HEK293 (cell line): ENCODE data around the gene SIAE.

Experiments
- ZNF184 ChIP-seq: fragments of 450-650 bp; IDR thresholded peaks from 2 replicates; pipeline ENCODE4 v1.5.1; 2018; ENCODE audit warnings: missing biosample characterization, mild to moderate bottlenecking, missing genetic modification characterization
- ZNF37A ChIP-seq: fragments of 450-650 bp; IDR thresholded peaks from 2 replicates; pipeline ENCODE4 v1.5.1; 2018; ENCODE audit warnings: missing biosample characterization, missing genetic modification characterization
- ZNF600 ChIP-seq: fragments of 450-650 bp; formaldehyde crosslinking; IDR thresholded peaks from 2 replicates; pipeline ENCODE4 v1.5.1; 2016; ENCODE audit warnings: missing biosample characterization, missing genetic modification characterization
- ZNF660 ChIP-seq: fragments of 450-650 bp; IDR thresholded peaks from 2 replicates; pipeline ENCODE4 v1.5.1; 2018; ENCODE audit warnings: missing biosample characterization, mild to moderate bottlenecking, missing genetic modification characterization
- ZNF677 ChIP-seq: fragments of 450-650 bp; IDR thresholded peaks from 2 replicates; pipeline ENCODE4 v1.5.0; 2018; ENCODE audit warnings: missing biosample characterization, mild to moderate bottlenecking, missing genetic modification characterization, moderate library complexity
- TF ChIP-seq, protein P1 (sequence below): sonication (generic); formaldehyde crosslinking; IDR thresholded peaks from 2 replicates; pipeline ENCODE4 v1.8.1; 2022; ENCODE audit warnings: mild to moderate bottlenecking, moderate library complexity, missing genetic modification reagents
- TF ChIP-seq, protein P2 (sequence below): fragments of 450-650 bp; formaldehyde crosslinking; IDR thresholded peaks from 2 replicates; pipeline ENCODE4 v1.5.1; 2016; ENCODE audit warnings: missing biosample characterization, missing genetic modification characterization

DNA sequence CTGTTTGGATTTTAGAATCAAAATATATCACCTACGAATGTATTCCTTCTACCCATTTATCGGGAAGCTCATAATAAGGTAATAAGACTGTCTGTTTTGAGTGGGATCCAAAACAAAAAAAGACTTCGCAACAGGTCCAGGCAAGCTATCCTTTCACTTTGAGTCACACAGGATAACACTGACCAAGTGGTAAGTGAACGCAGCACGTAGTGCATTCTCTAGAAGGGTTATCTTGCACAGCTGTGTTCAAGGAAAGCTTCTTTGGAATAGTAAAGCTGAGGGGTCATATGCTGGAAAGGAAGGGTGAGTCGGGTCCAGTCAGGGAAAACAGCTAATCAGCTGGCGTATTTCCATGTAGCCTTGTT, 43.9 kb upstream of the SIAE start:
- TF ChIP-seq ZNF660 (no peak), ZNF184 (tag by site-specific recombination) (no peak), ZNF677 (tag by site-specific recombination) (no peak), ZNF37A (no peak), ZNF600 (tag by site-specific recombination) (no peak)
- TF ChIP-seq, protein P1, sequence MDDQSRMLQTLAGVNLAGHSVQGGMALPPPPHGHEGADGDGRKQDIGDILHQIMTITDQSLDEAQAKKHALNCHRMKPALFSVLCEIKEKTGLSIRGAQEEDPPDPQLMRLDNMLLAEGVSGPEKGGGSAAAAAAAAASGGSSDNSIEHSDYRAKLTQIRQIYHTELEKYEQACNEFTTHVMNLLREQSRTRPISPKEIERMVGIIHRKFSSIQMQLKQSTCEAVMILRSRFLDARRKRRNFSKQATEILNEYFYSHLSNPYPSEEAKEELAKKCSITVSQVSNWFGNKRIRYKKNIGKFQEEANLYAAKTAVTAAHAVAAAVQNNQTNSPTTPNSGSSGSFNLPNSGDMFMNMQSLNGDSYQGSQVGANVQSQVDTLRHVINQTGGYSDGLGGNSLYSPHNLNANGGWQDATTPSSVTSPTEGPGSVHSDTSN: no peak
- TF ChIP-seq, protein P2, sequence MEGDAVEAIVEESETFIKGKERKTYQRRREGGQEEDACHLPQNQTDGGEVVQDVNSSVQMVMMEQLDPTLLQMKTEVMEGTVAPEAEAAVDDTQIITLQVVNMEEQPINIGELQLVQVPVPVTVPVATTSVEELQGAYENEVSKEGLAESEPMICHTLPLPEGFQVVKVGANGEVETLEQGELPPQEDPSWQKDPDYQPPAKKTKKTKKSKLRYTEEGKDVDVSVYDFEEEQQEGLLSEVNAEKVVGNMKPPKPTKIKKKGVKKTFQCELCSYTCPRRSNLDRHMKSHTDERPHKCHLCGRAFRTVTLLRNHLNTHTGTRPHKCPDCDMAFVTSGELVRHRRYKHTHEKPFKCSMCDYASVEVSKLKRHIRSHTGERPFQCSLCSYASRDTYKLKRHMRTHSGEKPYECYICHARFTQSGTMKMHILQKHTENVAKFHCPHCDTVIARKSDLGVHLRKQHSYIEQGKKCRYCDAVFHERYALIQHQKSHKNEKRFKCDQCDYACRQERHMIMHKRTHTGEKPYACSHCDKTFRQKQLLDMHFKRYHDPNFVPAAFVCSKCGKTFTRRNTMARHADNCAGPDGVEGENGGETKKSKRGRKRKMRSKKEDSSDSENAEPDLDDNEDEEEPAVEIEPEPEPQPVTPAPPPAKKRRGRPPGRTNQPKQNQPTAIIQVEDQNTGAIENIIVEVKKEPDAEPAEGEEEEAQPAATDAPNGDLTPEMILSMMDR (tag by site-specific recombination): no peak
